MM.1S (cell line): ENCODE data around the gene OR3A1.

Experiments
- EZH2 ChIP-seq: fragments of 300-600 bp; sonication (generic); optimal IDR thresholded peaks from 2 replicates; pipeline ENCODE3; 2017; ENCODE audit warnings: low read depth, mild to moderate bottlenecking, antibody characterized with exemption, low read length, mixed read lengths
- TF ChIP-seq, protein P1 (sequence below): fragments of 300-600 bp; sonication (generic); IDR thresholded peaks from 2 replicates; pipeline ENCODE4 v1.5.1; 2016; ENCODE audit warnings: antibody characterized with exemption, low read length, mixed read lengths

DNA sequence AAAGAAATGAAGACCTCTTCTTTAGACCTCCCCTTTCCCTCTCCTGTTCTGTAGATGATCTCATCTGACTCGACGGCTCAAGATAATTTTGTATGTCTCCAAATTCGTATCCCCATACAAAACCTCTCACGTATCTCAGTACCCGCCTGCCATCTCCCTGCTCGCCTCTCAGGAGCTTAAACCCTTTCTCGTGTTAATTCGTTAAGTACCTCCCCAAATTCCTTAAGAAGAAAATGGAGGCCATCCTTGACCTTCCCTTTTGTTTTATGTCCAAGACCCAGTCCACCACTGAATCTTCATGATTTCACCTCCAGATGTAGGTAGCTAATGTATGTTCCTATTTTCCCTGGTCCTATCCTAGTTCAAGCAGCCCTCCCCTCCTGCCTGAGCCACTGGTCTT, 41.6 kb downstream of the OR3A1 start:
- TF ChIP-seq EZH2: no peak
- TF ChIP-seq, protein P1, sequence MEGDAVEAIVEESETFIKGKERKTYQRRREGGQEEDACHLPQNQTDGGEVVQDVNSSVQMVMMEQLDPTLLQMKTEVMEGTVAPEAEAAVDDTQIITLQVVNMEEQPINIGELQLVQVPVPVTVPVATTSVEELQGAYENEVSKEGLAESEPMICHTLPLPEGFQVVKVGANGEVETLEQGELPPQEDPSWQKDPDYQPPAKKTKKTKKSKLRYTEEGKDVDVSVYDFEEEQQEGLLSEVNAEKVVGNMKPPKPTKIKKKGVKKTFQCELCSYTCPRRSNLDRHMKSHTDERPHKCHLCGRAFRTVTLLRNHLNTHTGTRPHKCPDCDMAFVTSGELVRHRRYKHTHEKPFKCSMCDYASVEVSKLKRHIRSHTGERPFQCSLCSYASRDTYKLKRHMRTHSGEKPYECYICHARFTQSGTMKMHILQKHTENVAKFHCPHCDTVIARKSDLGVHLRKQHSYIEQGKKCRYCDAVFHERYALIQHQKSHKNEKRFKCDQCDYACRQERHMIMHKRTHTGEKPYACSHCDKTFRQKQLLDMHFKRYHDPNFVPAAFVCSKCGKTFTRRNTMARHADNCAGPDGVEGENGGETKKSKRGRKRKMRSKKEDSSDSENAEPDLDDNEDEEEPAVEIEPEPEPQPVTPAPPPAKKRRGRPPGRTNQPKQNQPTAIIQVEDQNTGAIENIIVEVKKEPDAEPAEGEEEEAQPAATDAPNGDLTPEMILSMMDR: no peak
